Central memory CD8-positive, alpha-beta T cell (primary cell): Measurements from ENCODE around the gene SPRED1.
"Not testable (repeated sequence)": the region's sequence is repeated elsewhere in the genome, so short reads cannot be mapped to it uniquely, and the experiment has no call there.

Experiments
- ATAC-seq: fragments of 150-1000 bp; cut with Tn5 transposase; replicated peaks from 2 replicates; pipeline ENCODE4 v1.10.0; 2022; ENCODE audit warnings: mild to moderate bottlenecking, moderate FRiP score, moderate number of reproducible peaks; ENCODE audit not compliant: poor library complexity, severe bottlenecking; ENCODE audit errors: extremely low read depth
- DNase-seq, 2 donors: peaks; one replicate each; pipeline ENCODE4 v3.0.0; 2021; ENCODE audit warnings: low spot score in 2 of 2
- H3K27ac Mint-ChIP-seq: one replicate; pipeline ENCODE4 v1.8.0; 2022; ENCODE audit warnings: low read depth, mild to moderate bottlenecking, moderate library complexity, mixed read lengths
- H3K27me3 Mint-ChIP-seq: one replicate; pipeline ENCODE4 v1.8.0; 2022; ENCODE audit warnings: mixed read lengths
- H3K36me3 Mint-ChIP-seq: one replicate; pipeline ENCODE4 v1.8.0; 2022; ENCODE audit warnings: mild to moderate bottlenecking, moderate library complexity, mixed read lengths; ENCODE audit not compliant: insufficient read depth
- H3K4me1 Mint-ChIP-seq: one replicate; pipeline ENCODE4 v1.8.0; 2022; ENCODE audit warnings: mixed read lengths
- H3K4me3 Mint-ChIP-seq: one replicate; pipeline ENCODE4 v1.8.0; 2022; ENCODE audit warnings: mild to moderate bottlenecking, moderate library complexity, mixed read lengths
- H3K9me3 Mint-ChIP-seq: one replicate; pipeline ENCODE4 v1.8.0; 2022; ENCODE audit warnings: mixed read lengths

SPRED1 gene

GRCh38 chr15:38217788-38218609 is 34.6 kb upstream of the SPRED1 start:
- Mint-ChIP-seq H3K27me3 (no peaks in the 10 kb centered on the region), H3K9me3 (no peaks in the 10 kb centered on the region), H3K4me3 (no peak overlapping the region), H3K27ac (no peak overlapping the region), H3K4me1 (no peaks in the 10 kb centered on the region), H3K36me3 (no peaks in the 10 kb centered on the region)
- ATAC-seq (no peak), DNase-seq (no peak)

GRCh38 chr15:38220606-38221273 is 31.9 kb upstream of the SPRED1 start:
- no peak for ATAC-seq
- H3K27ac Mint-ChIP-seq, result no peak overlapping the region

GRCh38 chr15:38224486-38224885 is 28.1 kb upstream of the SPRED1 start:
- Mint-ChIP-seq H3K4me3 (no peak overlapping the region), H3K27me3 (no peaks in the 10 kb centered on the region), H3K27ac (no peak overlapping the region), H3K4me1 (no peaks in the 10 kb centered on the region), H3K9me3 (no peaks in the 10 kb centered on the region), H3K36me3 (no peaks in the 10 kb centered on the region)
- ATAC-seq (no peak), DNase-seq (no peak)

More at GRCh38 chr15:38220606-38221273, 31.9 kb upstream of the SPRED1 start:
- Mint-ChIP-seq H3K36me3 (no peaks in the 10 kb centered on the region), H3K4me3 (no peak overlapping the region), H3K9me3 (no peaks in the 10 kb centered on the region), H3K27me3 (no peaks in the 10 kb centered on the region), H3K4me1 (no peaks in the 10 kb centered on the region)
- DNase-seq, result no peak

GRCh38 chr15:38225381-38225780 is 27.3 kb upstream of the SPRED1 start:
- H3K27me3 Mint-ChIP-seq, result no peaks in the 10 kb centered on the region
- no peaks in the 10 kb centered on the region for H3K9me3 Mint-ChIP-seq
- no peak for ATAC-seq
- no peaks in the 10 kb centered on the region for H3K4me1 Mint-ChIP-seq
- H3K27ac Mint-ChIP-seq, result no peak overlapping the region
- no peak overlapping the region for H3K4me3 Mint-ChIP-seq
- no peak for DNase-seq
- H3K36me3 Mint-ChIP-seq, result no peaks in the 10 kb centered on the region

GRCh38 chr15:38226608-38227266 is 25.9 kb upstream of the SPRED1 start:
- no peaks in the 10 kb centered on the region for H3K27me3 Mint-ChIP-seq
- no peaks in the 10 kb centered on the region for H3K4me1 Mint-ChIP-seq
- H3K27ac Mint-ChIP-seq, result no peak overlapping the region
- DNase-seq, result no peak
- no peak for ATAC-seq
- no peak overlapping the region for H3K4me3 Mint-ChIP-seq
- no peaks in the 10 kb centered on the region for H3K36me3 Mint-ChIP-seq
- H3K9me3 Mint-ChIP-seq, result no peaks in the 10 kb centered on the region

GRCh38 chr15:38227941-38228340 is 24.7 kb upstream of the SPRED1 start:
- Mint-ChIP-seq H3K27me3 (no peaks in the 10 kb centered on the region), H3K36me3 (no peaks in the 10 kb centered on the region), H3K27ac (no peak overlapping the region), H3K9me3 (no peaks in the 10 kb centered on the region), H3K4me1 (no peaks in the 10 kb centered on the region), H3K4me3 (no peak overlapping the region)
- ATAC-seq, result no peak
- no peak for DNase-seq

GRCh38 chr15:38228618-38229017 is 24.0 kb upstream of the SPRED1 start:
- DNase-seq (no peak), ATAC-seq (no peak)
- H3K36me3 Mint-ChIP-seq, result no peaks in the 10 kb centered on the region
- H3K9me3 Mint-ChIP-seq, result no peaks in the 10 kb centered on the region
- no peaks in the 10 kb centered on the region for H3K27me3 Mint-ChIP-seq
- H3K4me1 Mint-ChIP-seq, result no peaks in the 10 kb centered on the region
- H3K4me3 Mint-ChIP-seq, result no peak overlapping the region
- no peak overlapping the region for H3K27ac Mint-ChIP-seq

GRCh38 chr15:38229705-38230310 is 22.8 kb upstream of the SPRED1 start:
- ATAC-seq (no peak), DNase-seq (no peak)
- Mint-ChIP-seq H3K4me1 (no peaks in the 10 kb centered on the region), H3K4me3 (no peak overlapping the region), H3K9me3 (no peaks in the 10 kb centered on the region), H3K36me3 (no peaks in the 10 kb centered on the region), H3K27me3 (no peaks in the 10 kb centered on the region), H3K27ac (no peak overlapping the region)

- ATAC-seq, result no peak
- Mint-ChIP-seq H3K9me3 (no peaks in the 10 kb centered on the region), H3K27ac (no peak overlapping the region), H3K4me1 (no peaks in the 10 kb centered on the region), H3K36me3 (no peaks in the 10 kb centered on the region), H3K4me3 (no peak overlapping the region), H3K27me3 (no peaks in the 10 kb centered on the region)
- no peak for DNase-seq
These were observed 21.2 kb upstream of the SPRED1 start for GRCh38 chr15:38231436-38231835.

- not testable (repeated sequence) for DNase-seq, H3K27me3 Mint-ChIP-seq, H3K4me1 Mint-ChIP-seq, ATAC-seq, H3K27ac Mint-ChIP-seq, H3K36me3 Mint-ChIP-seq, H3K9me3 Mint-ChIP-seq, H3K4me3 Mint-ChIP-seq
These were observed 15.6 kb upstream of the SPRED1 start for GRCh38 chr15:38237021-38237420.

GRCh38 chr15:38238311-38238710 is 14.3 kb upstream of the SPRED1 start:
- no peak overlapping the region for H3K27ac Mint-ChIP-seq
- H3K27me3 Mint-ChIP-seq, result no peaks in the 10 kb centered on the region
- no peak overlapping the region for H3K4me3 Mint-ChIP-seq
- H3K4me1 Mint-ChIP-seq, result no peaks in the 10 kb centered on the region
- no peaks in the 10 kb centered on the region for H3K9me3 Mint-ChIP-seq
- no peaks in the 10 kb centered on the region for H3K36me3 Mint-ChIP-seq
- no peak for ATAC-seq
- DNase-seq, result no peak

- H3K4me3 Mint-ChIP-seq, result no peak overlapping the region
- no peak for DNase-seq
- no peaks in the 10 kb centered on the region for H3K9me3 Mint-ChIP-seq
- no peak for ATAC-seq
- H3K27ac Mint-ChIP-seq, result no peak overlapping the region
- no peaks in the 10 kb centered on the region for H3K4me1 Mint-ChIP-seq
- no peaks in the 10 kb centered on the region for H3K36me3 Mint-ChIP-seq
- H3K27me3 Mint-ChIP-seq, result peaks cover 3% of the 10 kb centered on the region
These were observed 10.6 kb upstream of the SPRED1 start for GRCh38 chr15:38242055-38242454.
